GM18858 (cell line): ENCODE measurements around the gene GAS2.
A peak's percentile ranks its signal among the peaks of the same experiment; 100 is the strongest.

Experiments used
- ATAC-seq: cut with Tn5 transposase; IDR thresholded peaks from one replicate; pipeline ENCODE4 v1.9.1; 2021; ENCODE audit not compliant: unreplicated experiment

GAS2 gene

GRCh38 chr11:22723274-22723673 is 56.9 kb downstream of the GAS2 start:
- ATAC-seq, result no peak

GRCh38 chr11:22725079-22725478 is 58.7 kb downstream of the GAS2 start:
- no peak for ATAC-seq

GRCh38 chr11:22728600-22729389 is 62.4 kb downstream of the GAS2 start:
- ATAC-seq, result no peak

- ATAC-seq, result no peak
Measured at GRCh38 chr11:22730319-22730718, 63.9 kb downstream of the GAS2 start.

- no peak for ATAC-seq
Measured at GRCh38 chr11:22732588-22732987, 66.2 kb downstream of the GAS2 start.

GRCh38 chr11:22733475-22734248 is 67.3 kb downstream of the GAS2 start:
- no peak for ATAC-seq

GRCh38 chr11:22734628-22735345 is 68.4 kb downstream of the GAS2 start:
- no peak for ATAC-seq

- no peak for ATAC-seq
Measured at GRCh38 chr11:22742157-22742613, 75.8 kb downstream of the GAS2 start.

- ATAC-seq, result no peak
Measured at GRCh38 chr11:22749536-22749935, 83.1 kb downstream of the GAS2 start.

- no peak for ATAC-seq
Measured at GRCh38 chr11:22752908-22753310, 86.5 kb downstream of the GAS2 start.

- ATAC-seq, result no peak
Measured at GRCh38 chr11:22753416-22753815, 87.0 kb downstream of the GAS2 start.

- ATAC-seq, result no peak
Measured at GRCh38 chr11:22761066-22761465, 94.7 kb downstream of the GAS2 start.

GRCh38 chr11:22763166-22763565 is 96.8 kb downstream of the GAS2 start:
- ATAC-seq, result no peak

- no peak for ATAC-seq
Measured at GRCh38 chr11:22764735-22765134, 98.3 kb downstream of the GAS2 start.

- no peak for ATAC-seq
Measured at GRCh38 chr11:22768281-22768680, 101.9 kb downstream of the GAS2 start.

- no peak for ATAC-seq
Measured at GRCh38 chr11:22769081-22769480, 102.7 kb downstream of the GAS2 start.

- ATAC-seq, result peak; percentile 87
Measured at GRCh38 chr11:22774716-22775115, 108.3 kb downstream of the GAS2 start.

GRCh38 chr11:22775248-22775647 is 108.8 kb downstream of the GAS2 start:
- no peak for ATAC-seq

- ATAC-seq, result no peak
Measured at GRCh38 chr11:22778642-22779041, 112.2 kb downstream of the GAS2 start.

- ATAC-seq, result no peak
Measured at GRCh38 chr11:22779850-22780249, 113.4 kb downstream of the GAS2 start.

- ATAC-seq, result peak; percentile 68
Measured at GRCh38 chr11:22780952-22781593, 114.7 kb downstream of the GAS2 start.
